Astrocyte of the spinal cord (primary cell): ENCODE data around the gene SHISA2.
A peak's percentile ranks its signal among the peaks of the same experiment; 100 is the strongest.
"Not testable (repeated sequence)": the region's sequence is repeated elsewhere in the genome, so short reads cannot be mapped to it uniquely, and the experiment has no call there.

Experiments
- DNase-seq: peaks from one replicate; pipeline ENCODE4 v3.0.0; 2011; ENCODE audit warnings: low read depth, low spot score
- H3K4me3 ChIP-seq: 2 replicates; pipeline ENCODE4 v1.5.1; 2011; ENCODE audit warnings: low read depth, mild to moderate bottlenecking, low read length, moderate library complexity
- CTCF ChIP-seq: IDR thresholded peaks from 2 replicates; pipeline ENCODE4 v1.5.1; 2012; ENCODE audit warnings: low read depth, mild to moderate bottlenecking, low read length, inconsistent platforms
- in situ Hi-C: cut with HindIII; loops from 2 replicates; pipeline ENCODE4 v1.10.0; 2017; ENCODE audit warnings: low sequenced_read_pairs

The SHISA2 gene

GRCh38 chr13:26071691-26072090 is 19.9 kb upstream of the SHISA2 start:
- no peak overlapping the region for H3K4me3 ChIP-seq
- TF ChIP-seq CTCF = no peak
- in situ Hi-C loops = no loop called here
- no peak for DNase-seq

- H3K4me3 ChIP-seq, DNase-seq, in situ Hi-C loops: not testable (repeated sequence)
Observed at GRCh38 chr13:26069642-26070041, 17.8 kb upstream of the SHISA2 start.

- in situ Hi-C loops, DNase-seq, H3K4me3 ChIP-seq: not testable (repeated sequence)
Observed at GRCh38 chr13:26068372-26068771, 16.6 kb upstream of the SHISA2 start.

- H3K4me3 ChIP-seq = no peak overlapping the region
- DNase-seq = no peak
- no peak for TF ChIP-seq CTCF
- in situ Hi-C loops = no loop called here
Observed at GRCh38 chr13:26067601-26068000, 15.8 kb upstream of the SHISA2 start.

- DNase-seq, H3K4me3 ChIP-seq, in situ Hi-C loops: not testable (repeated sequence)
Observed at GRCh38 chr13:26066492-26066891, 14.7 kb upstream of the SHISA2 start.

GRCh38 chr13:26062853-26063444 is 11.1 kb upstream of the SHISA2 start:
- DNase-seq = peak; percentile 75
- peak; percentile 80 for TF ChIP-seq CTCF
- in situ Hi-C loops = no loop called here
- no peak overlapping the region for H3K4me3 ChIP-seq

- in situ Hi-C loops = no loop called here
- DNase-seq = peak; percentile 92
- no peak for TF ChIP-seq CTCF
- H3K4me3 ChIP-seq = no peak overlapping the region
Observed at GRCh38 chr13:26061947-26062346, 10.1 kb upstream of the SHISA2 start.

- no peak overlapping the region for H3K4me3 ChIP-seq
- in situ Hi-C loops = no loop called here
- TF ChIP-seq CTCF = no peak
- no peak for DNase-seq
Observed at GRCh38 chr13:26061256-26061655, 9.4 kb upstream of the SHISA2 start.
